HG03175 (cell line): ENCODE results near the gene MAD1L1.
"Not testable (repeated sequence)": the region's sequence is repeated elsewhere in the genome, so short reads cannot be mapped to it uniquely, and the experiment has no call there.

Experiments
- ATAC-seq: cut with Tn5 transposase; IDR thresholded peaks from one replicate; pipeline ENCODE4 v1.9.1; 2021; ENCODE audit warnings: mild to moderate bottlenecking, moderate library complexity; ENCODE audit not compliant: unreplicated experiment

The MAD1L1 gene

DNA sequence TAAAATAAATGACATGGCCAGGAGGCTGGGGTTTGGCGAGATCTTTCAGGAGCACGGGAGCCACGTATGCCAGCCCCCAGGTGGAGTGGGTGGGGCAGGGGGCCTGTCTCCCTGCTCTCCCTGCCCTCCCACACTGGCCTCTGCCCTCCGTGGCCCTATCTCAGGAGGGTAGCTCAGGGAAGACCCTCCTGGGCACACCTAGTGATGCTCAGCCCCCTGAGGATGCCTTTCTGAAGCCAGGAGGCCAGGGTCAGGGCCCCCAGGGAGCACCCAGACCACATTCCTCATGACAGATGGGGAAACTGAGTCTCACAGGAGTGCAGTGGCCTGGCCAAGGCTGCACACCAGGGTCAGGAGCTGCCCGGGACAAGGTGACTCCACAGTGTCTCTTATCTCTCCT is 339.3 kb downstream of the MAD1L1 start:
- no peak for ATAC-seq

- no peak for ATAC-seq
Observed at GRCh38 chr7:1893036-1893435, 339.7 kb downstream of the MAD1L1 start.

- ATAC-seq = no peak
Observed at GRCh38 chr7:1892011-1892965, 340.5 kb downstream of the MAD1L1 start.

- no peak for ATAC-seq
Observed at GRCh38 chr7:1890289-1891235, 342.2 kb downstream of the MAD1L1 start.

DNA sequence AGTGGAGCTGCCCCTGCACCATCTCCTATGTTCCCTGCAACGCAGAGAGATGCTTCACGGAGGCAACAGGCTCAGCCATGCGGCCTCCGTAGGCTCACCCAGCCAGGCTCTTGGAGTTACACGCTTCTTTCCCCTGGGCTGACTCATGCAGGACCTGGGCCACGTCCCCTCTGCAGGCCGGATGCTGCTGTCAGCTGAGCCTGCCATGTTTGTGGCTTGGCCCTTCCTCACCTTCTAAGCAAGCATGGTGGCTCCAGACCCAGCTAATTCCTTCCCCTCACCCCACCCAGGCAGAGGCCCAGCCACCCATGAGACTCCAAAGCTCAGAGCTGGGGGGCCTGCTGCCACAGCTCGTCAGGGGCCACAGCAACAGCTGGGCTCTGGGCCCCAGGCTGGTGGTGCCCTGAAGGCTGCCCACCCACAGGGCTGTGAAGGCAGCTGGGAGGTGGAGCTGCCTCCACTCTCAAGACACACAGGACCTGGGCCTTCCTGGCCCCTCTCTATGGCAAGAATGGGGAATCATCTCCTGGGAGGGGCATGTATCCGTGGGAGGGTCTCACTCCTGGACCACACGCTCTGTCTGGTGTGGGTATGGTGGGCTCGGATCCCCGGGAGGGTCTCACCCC is 343.1 kb downstream of the MAD1L1 start:
- no peak for ATAC-seq

DNA sequence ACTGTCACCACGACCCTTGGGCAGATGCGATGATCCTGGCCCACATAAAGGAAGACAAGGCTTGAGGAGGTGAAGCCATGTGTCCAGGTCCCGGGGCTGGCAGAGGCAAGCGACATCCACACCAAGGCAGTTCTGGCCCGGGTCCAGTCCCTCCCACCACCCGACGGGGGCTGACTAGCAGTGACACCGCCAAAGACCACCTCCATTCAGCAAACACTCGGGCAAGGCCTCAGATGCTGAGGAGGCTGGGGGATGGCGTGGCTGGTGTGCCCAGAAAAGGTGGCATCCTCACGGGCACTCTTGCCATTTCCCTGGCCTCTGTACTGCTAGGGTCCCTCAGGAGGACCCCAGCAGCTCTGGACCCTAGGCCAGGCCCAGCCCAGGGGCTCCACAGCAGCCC is 343.7 kb downstream of the MAD1L1 start:
- no peak for ATAC-seq

DNA sequence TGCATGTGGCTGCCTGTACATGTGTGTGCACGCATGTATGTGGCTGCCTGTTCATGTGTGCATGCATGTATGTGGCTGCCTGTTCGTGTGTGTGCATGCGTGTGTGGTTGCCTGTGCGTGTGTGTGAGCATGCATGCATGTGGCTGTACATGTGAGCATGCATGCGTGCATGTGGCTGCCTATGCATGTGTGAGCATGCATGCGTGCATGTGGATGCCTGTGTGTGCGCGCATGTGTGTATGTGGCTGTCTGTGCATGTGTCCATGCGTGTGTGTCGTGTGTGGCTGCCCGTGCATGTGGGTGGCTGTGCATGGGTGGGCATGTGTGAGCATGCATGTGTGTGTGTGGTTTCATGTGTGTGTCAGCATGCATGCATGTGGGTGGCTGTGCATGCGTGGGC is 344.3 kb downstream of the MAD1L1 start:
- no peak for ATAC-seq

DNA sequence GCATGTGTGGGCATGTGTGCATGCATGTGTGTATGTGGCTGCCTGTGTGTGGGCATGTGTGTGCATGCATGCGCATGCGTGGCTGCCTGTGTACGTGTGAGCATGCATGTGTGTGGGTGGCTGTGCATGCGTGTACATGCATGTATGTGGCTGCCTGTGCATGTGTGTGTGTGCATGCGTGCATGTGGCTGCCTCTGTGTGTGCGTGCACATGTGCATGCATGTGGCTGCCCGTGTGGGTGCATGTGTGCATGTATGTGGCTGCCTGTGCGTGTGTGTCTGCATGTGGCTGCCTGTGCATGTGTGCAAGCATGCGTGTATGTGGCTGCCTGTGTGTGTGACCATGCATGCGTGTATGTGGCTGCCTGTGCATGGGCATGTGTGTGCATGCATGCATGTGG is 345.5 kb downstream of the MAD1L1 start:
- no peak for ATAC-seq

- ATAC-seq = no peak
Observed at GRCh38 chr7:1886361-1887064, 346.2 kb downstream of the MAD1L1 start.

GRCh38 chr7:1885465-1886226 is 347.1 kb downstream of the MAD1L1 start:
- no peak for ATAC-seq

- no peak for ATAC-seq
Observed at GRCh38 chr7:1884583-1885350, 348.0 kb downstream of the MAD1L1 start.

DNA sequence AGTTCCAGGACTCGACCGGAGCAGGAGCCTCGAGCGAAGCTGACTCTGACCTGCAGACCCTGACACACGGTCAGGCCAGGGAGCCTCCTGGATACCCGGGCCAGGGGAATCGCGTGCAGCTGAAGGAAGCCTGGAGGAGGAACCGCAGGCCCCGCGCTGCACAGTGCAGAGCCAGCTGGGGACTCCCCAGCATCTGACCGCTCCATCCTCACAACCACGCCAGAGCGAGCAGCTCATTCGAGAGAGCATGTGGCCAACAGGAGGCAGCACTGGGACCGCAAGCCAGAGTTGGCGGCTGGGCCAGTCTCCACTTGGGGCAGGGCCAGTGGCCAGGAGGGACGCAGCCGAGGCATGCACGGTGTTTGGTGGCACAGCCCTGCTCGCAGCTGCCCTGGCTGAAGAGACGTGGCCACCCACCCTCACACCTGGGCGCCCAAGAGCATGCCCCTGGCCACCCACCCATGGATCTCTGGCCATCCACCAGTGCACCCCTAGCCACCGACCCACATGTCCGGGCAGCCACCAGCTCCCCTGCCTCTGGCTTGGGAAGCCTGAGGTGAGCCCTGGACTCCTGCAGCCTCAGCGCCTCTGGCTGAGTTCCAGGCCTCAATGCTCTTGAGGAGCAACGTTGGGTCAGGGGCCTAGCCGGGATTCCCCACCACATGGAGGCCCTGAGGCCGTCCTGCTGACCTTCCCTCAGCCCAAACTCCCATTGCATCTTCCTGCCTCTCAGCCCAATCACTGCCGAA is 348.7 kb downstream of the MAD1L1 start:
- ATAC-seq = no peak

DNA sequence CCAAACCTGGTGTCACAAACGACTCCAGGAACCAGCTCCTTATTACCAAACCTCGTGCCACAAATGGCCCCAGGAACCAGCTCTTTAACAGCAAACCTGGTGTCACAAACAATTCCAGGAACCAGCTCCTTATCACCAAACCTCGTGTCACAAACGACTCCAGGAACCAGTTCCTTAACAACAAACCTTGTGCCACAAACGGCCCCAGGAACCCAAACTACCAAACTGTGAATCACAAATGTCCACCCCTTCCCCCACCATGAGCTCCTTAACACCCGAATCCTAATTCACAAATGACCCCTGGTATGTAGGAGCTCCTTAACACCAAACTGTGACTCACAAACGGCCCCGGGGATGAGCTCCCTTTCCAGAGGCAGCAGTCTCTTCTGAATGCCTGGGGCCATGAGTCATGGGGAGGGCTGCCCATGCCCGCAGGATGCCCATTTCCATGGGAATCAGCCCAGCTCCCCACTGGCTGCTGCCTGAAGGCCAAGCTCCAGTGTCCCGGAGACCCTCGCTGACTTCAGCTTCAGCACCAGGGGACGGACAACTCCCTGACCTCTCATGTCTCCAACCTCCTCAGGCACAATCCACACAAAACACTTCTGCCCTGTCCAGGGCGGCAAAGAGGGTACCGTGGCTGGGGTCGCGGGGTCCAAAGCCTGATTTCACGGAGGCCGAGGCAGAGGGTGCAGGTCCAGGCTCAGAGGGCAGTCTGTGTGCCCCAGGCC is 349.5 kb downstream of the MAD1L1 start:
- no peak for ATAC-seq

GRCh38 chr7:1882451-1882850 is 350.3 kb downstream of the MAD1L1 start:
- ATAC-seq = no peak

GRCh38 chr7:1881946-1882345 is 350.8 kb downstream of the MAD1L1 start:
- ATAC-seq = no peak

GRCh38 chr7:1876641-1877040 is 356.1 kb downstream of the MAD1L1 start:
- not testable (repeated sequence) for ATAC-seq

GRCh38 chr7:1875392-1876199 is 357.1 kb downstream of the MAD1L1 start:
- ATAC-seq = not testable (repeated sequence)
